Jurkat, Clone E6-1 (cell line): ENCODE results near the gene EDDM13.
"Not testable (repeated sequence)": the region's sequence is repeated elsewhere in the genome, so short reads cannot be mapped to it uniquely, and the experiment has no call there.

ENCODE experiments used
- DNase-seq: peaks from one replicate; pipeline ENCODE4 v3.0.0-alpha.2; 2011; ENCODE audit warnings: low read depth, low spot score
- H3K4me3 ChIP-seq: 2 replicates; pipeline ENCODE4 v1.5.1; 2011; ENCODE audit warnings: mild to moderate bottlenecking, low read length, control low read depth, moderate library complexity

Gene EDDM13

DNA sequence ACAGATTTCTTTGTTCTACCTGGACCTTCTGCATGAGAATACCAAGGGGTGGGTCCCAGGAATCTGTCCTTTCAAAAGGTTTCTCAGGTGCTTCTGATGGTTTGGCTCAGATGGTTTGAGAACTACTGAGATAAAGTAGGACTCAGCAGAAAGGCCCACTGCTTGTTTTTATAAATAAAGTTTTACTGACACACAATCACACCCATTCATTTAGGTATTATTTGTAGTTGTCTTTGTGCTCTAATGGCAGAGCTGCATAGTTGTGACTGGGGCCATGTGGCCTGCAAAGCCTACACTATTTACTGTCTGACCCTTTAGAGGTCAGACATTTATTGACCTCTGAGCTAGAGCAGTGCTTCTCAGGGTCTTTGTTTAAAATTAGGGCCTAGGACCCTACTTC is 17.6 kb downstream of the EDDM13 start:
- DNase-seq: no peak
- H3K4me3 ChIP-seq: no peak overlapping the region

DNA sequence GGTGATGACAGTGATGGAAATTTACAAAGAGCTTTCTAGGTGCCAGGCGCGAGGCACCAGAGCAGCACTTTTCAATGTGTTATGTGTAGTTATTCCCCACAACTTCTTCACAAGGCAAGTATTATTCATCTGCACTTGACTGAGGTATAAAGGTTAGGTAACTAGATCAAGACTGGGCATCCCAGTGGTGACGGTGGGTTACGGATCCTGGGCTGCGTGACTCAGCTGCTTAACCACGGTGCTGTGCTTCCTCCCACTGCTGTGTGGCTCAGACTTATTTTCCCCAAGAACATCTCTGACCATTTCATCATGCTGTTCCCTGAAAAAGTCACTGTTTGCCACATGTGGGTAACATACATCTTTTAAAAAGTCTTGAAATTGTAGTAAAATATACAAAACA is 19.3 kb downstream of the EDDM13 start:
- H3K4me3 ChIP-seq: no peak overlapping the region
- DNase-seq: no peak

DNA sequence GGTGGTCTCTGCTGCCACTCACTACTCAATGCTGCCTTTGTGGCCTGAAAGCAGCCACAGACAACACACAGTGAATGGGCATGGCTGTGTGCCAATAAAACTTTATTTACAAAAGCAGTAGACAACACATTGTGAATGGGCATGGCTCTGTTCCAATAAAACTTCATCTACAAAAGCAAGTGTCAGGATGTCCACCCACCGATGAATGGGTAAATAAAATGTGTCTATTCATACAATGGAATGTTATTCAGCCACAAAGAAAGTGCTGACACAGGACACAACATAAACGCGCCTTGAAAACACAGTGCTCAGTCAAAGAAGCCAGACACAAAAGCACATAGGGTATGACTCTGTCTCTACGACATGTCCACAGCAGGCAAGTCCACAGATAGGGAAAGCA is 22.0 kb downstream of the EDDM13 start:
- H3K4me3 ChIP-seq: no peak overlapping the region
- no peak for DNase-seq

DNA sequence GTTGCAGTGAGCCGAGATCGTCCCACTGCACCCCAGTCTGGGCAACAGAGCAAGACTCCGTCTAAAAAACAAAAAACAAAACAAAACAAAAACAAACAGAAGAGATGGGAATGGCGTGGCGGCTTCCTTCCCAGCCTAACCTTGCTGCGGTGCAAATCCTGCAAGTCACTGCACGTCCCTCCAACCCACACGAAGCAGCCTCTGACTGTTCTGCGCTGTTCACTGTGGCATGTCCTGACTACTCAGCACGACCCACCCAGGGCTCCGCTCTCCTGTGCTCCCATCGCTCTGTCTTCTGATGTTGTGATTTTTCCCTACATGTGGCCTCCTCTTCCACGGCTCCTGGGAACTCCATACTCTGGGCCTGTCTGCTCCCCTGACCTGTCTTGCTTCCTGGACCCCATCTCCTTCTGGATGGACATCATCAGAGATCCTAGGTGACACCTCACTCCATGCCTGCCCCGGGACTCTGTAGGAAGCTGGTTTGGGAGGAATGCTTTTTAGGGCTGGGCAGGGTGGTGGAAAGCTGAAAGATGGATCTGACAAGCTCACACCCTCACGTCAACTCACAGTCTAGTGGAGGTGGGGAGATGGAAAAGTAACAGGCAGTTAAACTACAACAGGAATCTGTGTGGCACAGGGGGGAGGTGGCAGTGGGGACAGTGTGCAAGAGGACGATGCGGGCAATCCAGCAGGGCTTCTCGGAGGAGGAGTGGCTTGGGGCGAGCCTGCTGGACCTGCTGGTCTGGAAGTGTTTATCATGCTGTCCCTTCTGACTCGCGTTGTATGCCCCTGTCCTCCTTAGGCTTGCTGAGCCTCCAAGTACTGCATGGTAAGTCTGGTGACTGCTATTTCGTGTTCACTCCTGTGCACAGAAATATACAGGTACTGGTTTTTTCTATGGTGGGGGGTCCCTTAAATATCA is 23.2 kb downstream of the EDDM13 start:
- no peak overlapping the region for H3K4me3 ChIP-seq
- DNase-seq: no peak

DNA sequence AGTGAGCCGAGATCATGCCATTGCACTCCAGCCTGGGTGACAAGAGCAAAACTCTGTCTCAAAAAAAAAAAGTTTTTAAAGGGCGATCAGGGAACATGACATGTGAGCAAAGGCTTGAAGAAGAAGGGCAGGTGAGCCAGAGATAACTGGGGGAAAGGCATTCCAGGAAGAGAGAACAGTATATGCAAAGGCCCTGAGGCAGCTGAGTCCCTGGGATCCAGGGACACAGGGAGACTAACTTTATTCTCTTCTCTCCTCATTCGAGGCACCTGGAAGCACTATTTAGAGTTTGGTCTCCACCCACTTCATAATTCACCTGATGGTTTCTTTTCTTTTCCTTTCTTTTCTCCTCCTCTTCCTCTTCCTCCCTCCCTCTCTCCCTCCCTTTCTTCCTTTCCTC is 24.5 kb downstream of the EDDM13 start:
- no peak for DNase-seq
- H3K4me3 ChIP-seq: no peak overlapping the region

DNA sequence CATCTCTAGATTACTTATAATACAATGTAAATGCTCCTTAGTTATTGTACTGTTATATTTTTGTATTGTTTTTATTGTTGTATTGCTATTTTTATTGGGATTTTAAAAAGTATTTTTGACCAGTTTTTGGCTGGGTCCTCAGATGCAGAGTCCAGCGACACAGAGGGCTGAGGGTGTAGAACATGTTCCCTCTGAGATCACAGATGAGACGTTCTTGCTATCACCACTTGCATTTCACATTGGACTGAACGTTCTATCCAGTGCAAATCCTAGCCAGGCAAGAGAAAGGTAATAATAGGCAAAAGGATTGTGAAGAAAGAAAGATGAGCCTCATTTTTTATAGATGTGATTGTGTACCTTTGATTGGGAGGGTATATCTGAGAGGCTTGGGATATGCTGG is 27.1 kb downstream of the EDDM13 start:
- no peak for DNase-seq
- H3K4me3 ChIP-seq: no peak overlapping the region

DNA sequence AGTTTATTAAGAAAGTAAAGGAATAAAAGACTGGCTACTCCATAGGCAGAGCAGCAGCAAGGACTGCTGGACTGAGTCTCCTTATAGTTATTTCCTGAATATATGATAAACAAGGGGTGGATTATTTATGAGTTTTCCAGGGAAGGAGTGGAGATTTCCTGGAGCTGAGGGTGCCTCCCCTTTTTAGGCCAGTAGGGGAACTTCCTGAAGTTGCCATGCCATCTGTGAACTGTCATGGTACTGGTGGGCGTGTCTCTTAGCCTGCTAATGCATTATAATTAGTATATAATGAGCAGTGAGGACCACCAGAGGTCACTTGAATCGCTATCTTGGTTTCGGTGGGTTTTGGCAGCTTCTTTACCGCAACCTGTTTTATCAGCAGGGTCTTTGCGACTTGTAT is 28.6 kb downstream of the EDDM13 start:
- H3K4me3 ChIP-seq: no peak overlapping the region
- no peak for DNase-seq

DNA sequence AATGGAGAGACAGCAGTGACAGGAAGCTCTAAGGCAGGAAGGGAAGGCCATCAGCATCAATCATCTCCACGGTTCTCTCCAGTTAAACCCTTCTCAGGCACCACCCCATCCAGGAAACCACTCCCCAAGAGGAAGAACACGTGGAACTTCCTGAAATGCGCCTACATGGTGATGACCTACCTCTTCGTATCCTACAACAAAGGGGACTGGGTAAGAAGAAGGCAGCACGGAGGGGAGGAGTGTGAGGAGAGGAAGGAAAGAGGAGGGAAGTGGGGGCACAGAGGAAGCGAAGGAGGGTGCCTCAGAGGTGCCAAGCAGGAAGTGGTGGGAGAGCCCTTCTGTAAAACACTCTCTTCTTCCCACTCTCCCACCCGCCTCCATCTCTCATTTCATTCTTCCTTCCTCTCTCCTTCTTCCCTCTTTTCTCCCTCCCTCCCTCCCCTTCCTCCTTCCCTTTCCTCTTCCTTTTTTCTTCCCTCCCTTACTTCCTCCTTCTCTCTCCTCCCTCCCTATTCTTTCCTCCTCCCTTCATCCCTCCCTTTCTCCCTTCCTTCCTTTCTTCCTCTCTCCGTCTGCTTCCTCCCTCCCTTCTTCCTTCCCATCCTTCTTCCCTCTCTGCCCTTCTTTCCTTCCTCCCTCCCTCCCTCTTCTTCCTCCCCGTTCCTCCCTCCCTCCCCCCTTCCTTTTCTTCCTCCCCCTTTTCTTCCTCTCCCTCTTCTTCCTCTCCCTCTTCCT is 29.5 kb downstream of the EDDM13 start:
- no peak overlapping the region for H3K4me3 ChIP-seq

DNA sequence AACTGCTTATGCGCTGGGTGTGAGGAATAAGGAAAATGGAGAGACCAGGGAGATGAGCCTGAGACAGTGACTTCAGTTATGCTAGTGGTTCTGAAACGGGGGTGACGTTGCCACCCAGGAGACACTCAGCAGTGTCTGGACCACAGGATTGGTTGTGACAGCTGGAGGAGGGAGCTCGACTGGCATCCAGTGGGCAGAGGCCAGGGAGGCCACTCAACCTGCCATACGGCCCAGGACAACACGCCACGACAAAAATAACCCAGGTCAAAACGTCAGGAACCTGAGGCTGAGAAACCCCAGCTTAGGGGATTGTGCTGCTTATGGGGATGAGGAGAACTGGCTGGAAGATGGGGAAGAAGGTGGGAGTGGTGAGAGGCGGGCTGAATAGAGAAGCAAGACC is 31.7 kb downstream of the EDDM13 start:
- no peak overlapping the region for H3K4me3 ChIP-seq
- no peak for DNase-seq

More for the DNA sequence above, 29.5 kb downstream of the EDDM13 start:
- DNase-seq: peak; percentile 30

DNA sequence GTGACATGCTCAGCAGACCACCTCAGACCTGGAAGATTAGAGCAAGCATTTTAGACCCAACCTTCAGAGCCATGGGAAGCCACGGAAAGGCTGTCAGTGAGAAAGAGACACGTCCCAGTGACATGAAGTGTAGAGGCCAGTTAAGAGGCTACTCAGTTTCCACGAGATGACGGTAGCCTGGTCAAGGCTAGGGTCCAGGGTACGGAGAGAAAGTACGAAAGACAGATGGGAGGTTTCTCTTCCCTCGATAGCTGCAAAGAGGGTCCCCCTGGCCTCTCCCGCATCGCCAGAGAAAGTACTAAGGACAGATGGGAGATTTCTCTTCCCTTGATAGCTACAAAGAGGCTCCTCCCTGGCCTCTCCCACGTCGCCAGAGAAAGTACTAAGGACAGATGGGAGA is 33.5 kb downstream of the EDDM13 start:
- H3K4me3 ChIP-seq: no peak overlapping the region
- no peak for DNase-seq

DNA sequence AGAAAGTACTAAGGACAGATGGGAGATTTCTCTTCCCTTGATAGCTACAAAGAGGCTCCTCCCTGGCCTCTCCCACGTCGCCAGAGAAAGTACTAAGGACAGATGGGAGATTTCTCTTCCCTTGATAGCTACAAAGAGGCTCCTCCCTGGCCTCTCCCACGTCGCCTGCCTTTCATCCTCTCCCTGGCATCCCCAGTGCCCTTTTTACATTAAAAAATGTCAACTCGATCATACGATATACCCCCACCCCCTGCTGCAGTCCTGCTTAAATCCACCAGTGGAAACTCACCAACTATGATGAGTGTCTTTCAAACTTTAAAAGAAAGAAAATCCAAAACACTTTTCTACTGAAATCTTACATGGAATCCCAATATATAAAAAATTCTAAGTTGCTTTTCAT is 34.5 kb downstream of the EDDM13 start:
- not testable (repeated sequence) for H3K4me3 ChIP-seq, DNase-seq

DNA sequence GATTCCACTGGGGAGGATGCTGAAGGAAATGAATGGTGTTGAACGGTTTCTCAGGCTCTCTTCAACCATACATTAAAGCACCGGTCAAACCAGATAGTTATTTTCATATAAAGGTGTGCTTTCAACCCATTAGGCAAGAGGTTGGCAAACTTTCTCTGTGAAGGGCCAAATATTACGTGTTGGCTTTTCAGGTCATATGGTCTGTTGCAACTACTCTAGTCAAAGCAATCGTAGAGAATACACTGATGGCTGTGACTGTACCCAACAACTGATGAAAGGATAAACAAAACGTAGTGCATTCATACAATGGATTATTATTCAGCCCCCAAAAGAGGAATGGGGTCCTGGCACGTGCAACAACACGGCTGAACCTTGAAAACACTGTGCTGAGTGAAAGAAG is 36.2 kb downstream of the EDDM13 start:
- DNase-seq: no peak
- H3K4me3 ChIP-seq: no peak overlapping the region

DNA sequence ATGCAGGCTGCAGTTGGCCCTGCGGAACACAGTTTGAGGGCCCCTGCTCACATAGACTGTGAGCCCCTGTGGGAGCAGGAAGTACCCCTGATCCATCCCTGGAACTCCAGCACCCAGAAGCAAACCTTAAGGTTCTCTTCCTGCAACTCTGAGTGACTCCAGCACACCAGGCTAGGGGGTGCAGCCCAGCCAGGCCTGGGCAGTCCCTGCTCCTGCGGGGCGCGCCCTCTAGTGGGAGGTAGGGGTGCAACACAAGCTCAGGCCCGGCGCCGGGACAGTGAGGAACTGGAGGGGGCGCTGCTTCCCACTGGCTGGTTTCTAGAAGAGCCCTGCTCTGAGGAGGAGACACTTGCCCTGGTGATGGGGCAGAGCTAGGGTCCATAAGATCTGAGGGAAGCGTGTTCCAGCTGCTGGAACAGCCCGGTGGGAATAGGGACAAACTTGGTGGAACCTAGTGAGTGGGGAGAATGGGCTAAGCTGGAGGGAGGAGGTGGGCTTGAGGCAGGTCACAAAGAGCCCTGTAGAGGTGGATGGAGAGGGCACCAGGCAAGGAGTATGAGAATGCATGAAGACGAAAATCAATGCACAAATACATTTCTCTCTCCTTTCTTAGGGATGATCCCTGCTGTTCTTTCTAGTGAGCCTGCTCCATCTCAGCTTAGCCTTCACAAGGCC is 37.1 kb downstream of the EDDM13 start:
- peak; percentile 53 for DNase-seq
- H3K4me3 ChIP-seq: no peak overlapping the region

DNA sequence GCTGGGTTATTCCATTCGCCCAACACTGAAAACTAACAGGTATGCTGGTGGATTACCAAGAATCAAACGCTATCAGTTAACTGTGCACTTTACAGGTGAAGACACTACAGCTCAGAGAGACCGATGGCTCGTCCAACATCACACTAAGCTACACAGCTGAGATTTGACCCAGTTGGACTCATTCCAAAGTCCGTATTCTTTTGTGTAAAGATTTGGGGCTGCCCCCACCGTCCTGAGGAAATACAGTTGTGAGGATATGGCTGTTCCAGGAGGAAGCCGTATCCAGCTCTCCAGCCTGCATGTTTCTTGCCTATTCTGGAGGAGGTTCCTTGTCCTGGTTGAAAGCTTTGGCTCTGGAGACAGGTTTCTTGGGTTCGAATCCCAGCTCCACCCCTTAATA is 37.9 kb downstream of the EDDM13 start:
- H3K4me3 ChIP-seq: no peak overlapping the region
- DNase-seq: no peak

DNA sequence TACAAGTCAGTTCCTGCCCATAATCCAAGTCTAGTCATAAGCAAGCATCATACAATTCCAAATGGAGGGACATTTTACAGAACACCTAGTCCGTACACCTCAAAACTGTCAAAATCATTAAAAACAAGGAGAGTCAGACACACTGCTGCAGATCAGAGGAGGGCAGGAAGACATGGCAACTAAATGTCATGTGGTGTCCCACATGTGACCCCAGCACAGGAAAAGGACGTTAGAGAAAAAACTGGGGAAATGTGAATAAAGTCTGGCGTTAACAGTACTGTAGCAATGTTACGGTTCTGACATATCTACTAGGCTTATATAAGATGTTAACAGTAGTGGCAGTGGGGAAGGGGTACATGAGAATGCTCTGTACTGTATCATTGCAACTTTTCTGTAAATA is 39.8 kb downstream of the EDDM13 start:
- DNase-seq: peak; percentile 30
- no peak overlapping the region for H3K4me3 ChIP-seq

DNA sequence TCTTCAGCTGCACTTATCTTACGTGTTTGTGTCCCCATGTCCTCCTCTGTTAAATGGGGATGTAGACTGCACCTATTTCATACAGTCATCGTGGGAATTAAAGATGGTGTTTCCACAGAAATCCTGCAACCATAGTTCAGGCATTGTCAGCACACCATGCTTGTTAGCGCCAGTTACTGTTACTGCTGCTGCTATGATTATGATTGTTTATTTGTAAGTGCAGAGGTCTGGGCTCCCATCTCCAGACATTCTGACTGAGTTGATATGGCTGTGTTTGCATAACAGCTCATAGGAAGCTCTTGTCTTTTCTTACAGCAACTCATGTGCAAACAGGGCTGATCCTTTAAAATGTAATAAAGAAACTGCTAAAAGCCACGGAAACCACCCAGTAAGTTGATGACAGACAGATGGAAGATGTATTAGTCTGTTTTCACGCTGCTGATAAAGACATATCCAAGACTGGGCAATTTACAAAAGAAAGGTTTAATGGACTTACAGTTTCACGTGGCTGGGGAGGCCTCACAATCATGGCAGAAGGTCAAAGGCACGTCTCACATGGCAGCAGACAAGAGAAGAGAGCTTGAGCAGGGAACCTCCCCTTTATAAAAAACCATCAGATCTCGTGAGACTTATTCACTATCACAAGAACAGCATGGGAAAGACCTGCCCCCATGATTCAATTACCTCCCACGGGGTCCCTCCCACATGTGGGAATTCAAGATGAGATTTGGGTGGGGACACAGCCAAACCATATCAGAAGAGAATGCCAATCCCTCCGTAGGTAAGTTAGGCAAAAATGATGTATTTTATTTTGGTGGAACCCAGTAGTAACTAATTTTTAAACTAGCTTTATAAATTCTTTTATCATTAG is 40.5 kb downstream of the EDDM13 start:
- no peak overlapping the region for H3K4me3 ChIP-seq
- no peak for DNase-seq

DNA sequence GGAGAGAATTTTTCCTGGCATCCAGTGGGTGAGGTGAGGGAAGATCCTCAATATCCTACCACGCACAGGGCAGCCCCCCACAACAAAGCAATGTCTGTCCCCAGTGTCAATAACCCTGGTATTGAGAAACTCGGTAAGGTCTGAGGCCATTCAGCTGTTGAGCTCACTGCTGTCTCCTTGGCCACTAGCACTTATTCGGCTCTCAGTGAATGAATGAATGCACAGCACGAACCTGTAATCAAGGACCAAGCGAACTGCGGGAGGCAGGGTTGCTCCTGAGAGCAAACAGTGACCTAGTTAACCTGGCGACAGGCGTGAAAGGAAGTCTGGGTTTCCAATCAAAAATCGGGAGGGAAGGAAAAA is 41.5 kb downstream of the EDDM13 start:
- DNase-seq: no peak
- H3K4me3 ChIP-seq: peak overlapping the region; percentile 90

DNA sequence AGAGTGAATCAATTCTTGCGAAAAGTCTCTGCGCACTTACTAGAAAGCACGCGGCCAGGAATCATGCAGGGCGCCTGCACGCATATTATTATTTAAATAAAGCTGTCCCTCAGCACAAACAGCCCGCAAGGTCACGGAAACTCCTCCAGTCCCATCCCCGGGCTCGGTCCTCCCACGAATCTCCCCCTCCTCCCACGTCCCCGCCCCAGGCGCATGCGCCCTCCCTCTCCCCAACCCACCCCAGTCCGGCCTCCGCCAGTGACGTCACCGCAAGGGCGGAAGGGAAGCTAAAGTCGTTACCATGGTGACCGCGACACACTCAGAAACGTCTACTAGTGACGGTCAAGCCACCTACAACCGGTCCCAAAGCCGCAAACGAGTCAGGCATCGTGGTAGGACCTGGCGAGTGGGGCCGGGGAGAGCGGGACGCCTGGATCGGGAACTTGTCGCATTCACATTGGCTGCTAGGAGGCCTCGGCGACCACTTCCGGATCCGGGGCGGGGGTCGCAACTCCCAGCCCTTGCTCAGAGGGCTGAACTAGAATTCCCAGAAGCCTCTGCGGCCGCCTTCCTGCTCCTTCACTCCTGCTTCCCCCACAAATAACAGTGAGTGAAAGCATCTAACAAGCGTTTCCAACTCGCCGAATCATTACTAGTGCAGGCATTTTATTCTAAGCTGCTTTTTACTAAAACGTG is 42.0 kb downstream of the EDDM13 start, which contains the start of gene ZSCAN5A:
ZSCAN5A (minus strand) TSS at position 459 of the 696 bp plus-strand sequence. CDS start 89,793 bp downstream, outside the sequence.
- H3K4me3 ChIP-seq: peak within 1 kb of the TSS; percentile 90
- peak; percentile 92 for DNase-seq
